HepG2 (cell line): Measurements from ENCODE around the gene PDHX. TPM values are rescaled to one million over a fixed set of nuclear protein-coding genes. Genes with fewer than 3 reads are reported as not detected.

Experiments
- ATM ChIP-seq: fragments of 450-650 bp; IDR thresholded peaks from 2 replicates; pipeline ENCODE4 v1.7.1; 2017; ENCODE audit warnings: mild to moderate bottlenecking, borderline replicate concordance
- FOXO1 ChIP-seq: sonication (generic); formaldehyde crosslinking; IDR thresholded peaks from 2 replicates; pipeline ENCODE4 v1.4.0; 2020; ENCODE audit warnings: missing genetic modification reagents
- KDM1A ChIP-seq: IDR thresholded peaks from 2 replicates; pipeline ENCODE4 v1.6.1; 2016; ENCODE audit warnings: missing compliant biosample characterization
- MED8 ChIP-seq: sonication (generic); formaldehyde crosslinking; IDR thresholded peaks from 2 replicates; pipeline ENCODE4 v1.8.1; 2023; ENCODE audit warnings: mild to moderate bottlenecking, missing genetic modification reagents; ENCODE audit not compliant: insufficient replicate concordance
- NKX3-1 ChIP-seq: sonication (generic); formaldehyde crosslinking; IDR thresholded peaks from 2 replicates; pipeline ENCODE4 v1.5.0; 2020; ENCODE audit warnings: missing genetic modification reagents
- PHF20 ChIP-seq: sonication (generic); formaldehyde crosslinking; IDR thresholded peaks from 2 replicates; pipeline ENCODE4 v1.5.0; 2020; ENCODE audit warnings: mild to moderate bottlenecking, missing genetic modification reagents
- POLR2G ChIP-seq: fragments of 200-400 bp; formaldehyde crosslinking; IDR thresholded peaks from 2 replicates; pipeline ENCODE4 v1.6.1; 2018; ENCODE audit warnings: mild to moderate bottlenecking, low read depth, low read length, moderate library complexity
- RORA ChIP-seq: sonication (generic); formaldehyde crosslinking; IDR thresholded peaks from 2 replicates; pipeline ENCODE4 v1.5.0; 2020; ENCODE audit warnings: mild to moderate bottlenecking, missing genetic modification reagents, moderate library complexity
- SNAI1 ChIP-seq: sonication (generic); formaldehyde crosslinking; IDR thresholded peaks from 2 replicates; pipeline ENCODE4 v1.5.0; 2020; ENCODE audit warnings: mild to moderate bottlenecking, missing genetic modification reagents, borderline replicate concordance
- TAF1 ChIP-seq: sonication (generic); formaldehyde crosslinking; IDR thresholded peaks from 2 replicates; pipeline ENCODE4 v1.4.0; 2020; ENCODE audit warnings: missing genetic modification reagents
- TBL1XR1 ChIP-seq: fragments of 150-350 bp; IDR thresholded peaks from 2 replicates; pipeline ENCODE4 v1.6.1; 2014; ENCODE audit warnings: borderline replicate concordance, low read length; ENCODE audit not compliant: partially characterized antibody
- YEATS2 ChIP-seq: sonication (generic); formaldehyde crosslinking; IDR thresholded peaks from 2 replicates; pipeline ENCODE4 v1.4.0; 2020; ENCODE audit warnings: missing genetic modification reagents, borderline replicate concordance
- ZBTB7B ChIP-seq: sonication (generic); formaldehyde crosslinking; IDR thresholded peaks from 2 replicates; pipeline ENCODE4 v1.4.0; 2020; ENCODE audit warnings: missing genetic modification reagents
- ZFY ChIP-seq: sonication (generic); formaldehyde crosslinking; IDR thresholded peaks from 2 replicates; pipeline ENCODE4 v1.4.0; 2020; ENCODE audit warnings: missing genetic modification reagents
- ZMYM3 ChIP-seq: sonication (generic); formaldehyde crosslinking; IDR thresholded peaks from 2 replicates; pipeline ENCODE4 v1.5.1; 2020; ENCODE audit warnings: mild to moderate bottlenecking, missing genetic modification reagents
- ZNF496 ChIP-seq: sonication (generic); formaldehyde crosslinking; IDR thresholded peaks from 2 replicates; pipeline ENCODE4 v1.8.1; 2023; ENCODE audit warnings: mild to moderate bottlenecking, moderate library complexity, missing genetic modification reagents; ENCODE audit not compliant: insufficient replicate concordance
- ZNF549 ChIP-seq: sonication (generic); formaldehyde crosslinking; IDR thresholded peaks from 2 replicates; pipeline ENCODE4 v1.5.0; 2020; ENCODE audit warnings: missing genetic modification reagents
- ZNF550 ChIP-seq: sonication (generic); formaldehyde crosslinking; IDR thresholded peaks from 2 replicates; pipeline ENCODE4 v1.4.0; 2020; ENCODE audit warnings: mild to moderate bottlenecking, missing genetic modification reagents, borderline replicate concordance
- ZNF598 ChIP-seq: sonication (generic); formaldehyde crosslinking; IDR thresholded peaks from 2 replicates; pipeline ENCODE4 v1.5.1; 2020; ENCODE audit warnings: mild to moderate bottlenecking, missing genetic modification reagents, borderline replicate concordance
- polyA plus RNA-seq, 8 experiments: library from polyadenylated mRNA; depleted of rRNA in 3 of 8; stranded (reverse) in 7 of 8; unstranded in 1 of 8; fragments of >200 nt; fragmentation: Illumina TruSeq in 4 of 8; extraction: Trizol in 4 of 8; gene quantifications; 2 replicates each; pipeline versions ENCODE4 v1.2.1 to v1.2.3, GENCODE V29; 2011 to 2016; ENCODE audit warnings: low read depth in 4 of 8, missing spikeins in 1 of 8, mixed read lengths in 1 of 8; ENCODE audit not compliant: insufficient read depth in 1 of 8
- total RNA-seq, 5 experiments: library from RNA; depleted of rRNA; stranded (reverse); fragments of >200 nt; fragmentation: Illumina TruSeq; extraction: Trizol; gene quantifications; 2 replicates each; pipeline ENCODE4 v1.2.3, GENCODE V29; 2016; ENCODE audit warnings: low read depth in 1 of 5
- TF ChIP-seq, protein P1 (sequence below): IDR thresholded peaks from 2 replicates; pipeline ENCODE4 v1.6.1; 2016
- TF ChIP-seq, protein P2 (sequence below): sonication (generic); formaldehyde crosslinking; IDR thresholded peaks from 2 replicates; pipeline ENCODE4 v1.5.0; 2020; ENCODE audit warnings: missing genetic modification reagents
- TF ChIP-seq, protein P3 (sequence below): sonication (generic); formaldehyde crosslinking; IDR thresholded peaks from 2 replicates; pipeline ENCODE4 v1.5.1; 2020; ENCODE audit warnings: missing genetic modification reagents, mild to moderate bottlenecking, borderline replicate concordance
- TF ChIP-seq, protein P4 (sequence below): sonication (generic); formaldehyde crosslinking; IDR thresholded peaks from 2 replicates; pipeline ENCODE4 v1.8.0; 2022; ENCODE audit warnings: missing genetic modification reagents, mild to moderate bottlenecking, inconsistent platforms, borderline replicate concordance

PDHX gene
- total and polyA plus RNA-seq, 2 of the 13 experiments (the other 11 are each of a cell fraction or from before 2014, with no cell fraction given) = 41.0 to 73.8 TPM

DNA sequence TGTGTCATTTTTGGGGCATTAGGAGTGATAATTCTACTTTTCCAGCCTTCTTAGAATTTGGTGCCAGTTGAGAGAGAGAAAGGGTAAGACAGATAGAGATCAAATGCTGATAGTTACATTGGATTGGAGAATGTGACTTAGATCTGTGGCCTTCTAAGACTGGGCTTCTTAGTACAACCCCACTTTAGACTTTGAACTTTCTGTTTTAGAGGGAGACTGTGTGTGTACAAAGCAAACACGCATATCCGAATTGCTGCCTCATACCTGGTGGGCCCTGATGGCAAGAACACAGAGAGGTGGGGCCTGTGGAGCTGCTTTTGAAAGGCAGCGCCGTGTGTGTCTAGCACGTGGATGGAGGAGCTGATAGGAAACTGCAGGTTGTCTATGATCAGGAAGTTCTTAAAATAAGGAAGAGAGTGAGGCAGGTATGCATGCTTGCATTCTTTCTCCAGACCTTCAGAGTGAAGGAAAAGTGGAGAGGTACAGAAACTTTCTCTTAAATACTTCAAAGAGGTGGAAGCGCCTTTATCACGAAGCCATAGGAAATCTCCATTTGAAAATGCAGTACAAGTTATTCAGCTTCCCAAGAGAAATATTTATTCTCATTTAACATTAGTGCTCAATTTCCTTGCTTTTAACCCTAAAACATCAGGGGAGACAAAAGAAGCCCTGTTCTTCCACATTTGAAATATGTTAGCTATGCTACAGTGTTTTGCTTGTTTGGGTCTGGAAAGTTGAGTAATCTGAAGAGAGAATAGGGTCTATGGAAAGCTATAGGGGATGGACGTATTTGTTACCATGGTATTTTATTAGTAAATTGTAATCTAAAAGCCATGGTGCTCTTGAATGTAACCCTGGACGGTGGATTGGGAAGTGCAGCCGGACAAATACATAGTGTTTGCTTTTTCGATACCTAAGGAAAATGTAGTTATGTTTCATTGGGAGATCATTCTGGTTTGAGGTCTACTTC is 13.7 kb downstream of the PDHX start (continued):
- no peak for TF ChIP-seq ZNF549 (CRISPR knock-in tag)
- TF ChIP-seq ZNF496 (CRISPR knock-in tag) = no peak
- TF ChIP-seq SNAI1 (CRISPR knock-in tag) = no peak
- peak; percentile 52; the same call in 1 of the 2 replicates for TF ChIP-seq KDM1A (CRISPR knock-in tag)
- TF ChIP-seq ZMYM3 (CRISPR knock-in tag) = peak; percentile 92
- no peak for TF ChIP-seq TAF1 (CRISPR knock-in tag)
- TF ChIP-seq, protein P1, sequence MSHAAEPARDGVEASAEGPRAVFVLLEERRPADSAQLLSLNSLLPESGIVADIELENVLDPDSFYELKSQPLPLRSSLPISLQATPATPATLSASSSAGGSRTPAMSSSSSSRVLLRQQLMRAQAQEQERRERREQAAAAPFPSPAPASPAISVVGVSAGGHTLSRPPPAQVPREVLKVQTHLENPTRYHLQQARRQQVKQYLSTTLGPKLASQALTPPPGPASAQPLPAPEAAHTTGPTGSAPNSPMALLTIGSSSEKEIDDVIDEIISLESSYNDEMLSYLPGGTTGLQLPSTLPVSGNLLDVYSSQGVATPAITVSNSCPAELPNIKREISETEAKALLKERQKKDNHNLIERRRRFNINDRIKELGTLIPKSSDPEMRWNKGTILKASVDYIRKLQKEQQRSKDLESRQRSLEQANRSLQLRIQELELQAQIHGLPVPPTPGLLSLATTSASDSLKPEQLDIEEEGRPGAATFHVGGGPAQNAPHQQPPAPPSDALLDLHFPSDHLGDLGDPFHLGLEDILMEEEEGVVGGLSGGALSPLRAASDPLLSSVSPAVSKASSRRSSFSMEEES (CRISPR knock-in tag) = peak; percentile 88
- TF ChIP-seq, protein P2, sequence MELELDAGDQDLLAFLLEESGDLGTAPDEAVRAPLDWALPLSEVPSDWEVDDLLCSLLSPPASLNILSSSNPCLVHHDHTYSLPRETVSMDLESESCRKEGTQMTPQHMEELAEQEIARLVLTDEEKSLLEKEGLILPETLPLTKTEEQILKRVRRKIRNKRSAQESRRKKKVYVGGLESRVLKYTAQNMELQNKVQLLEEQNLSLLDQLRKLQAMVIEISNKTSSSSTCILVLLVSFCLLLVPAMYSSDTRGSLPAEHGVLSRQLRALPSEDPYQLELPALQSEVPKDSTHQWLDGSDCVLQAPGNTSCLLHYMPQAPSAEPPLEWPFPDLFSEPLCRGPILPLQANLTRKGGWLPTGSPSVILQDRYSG (CRISPR knock-in tag) = no peak
- TF ChIP-seq PHF20 (CRISPR knock-in tag) = peak; percentile 23; the same call in 1 of the 2 replicates
- TF ChIP-seq RORA (CRISPR knock-in tag) = no peak
- peak; percentile 96 for TF ChIP-seq ZBTB7B (CRISPR knock-in tag)
- peak; percentile 79 for TF ChIP-seq ZFY (CRISPR knock-in tag)
- no peak for TF ChIP-seq ZNF550
- no peak for TF ChIP-seq TBL1XR1
- TF ChIP-seq POLR2G = peak; percentile 48; the same call in 1 of the 2 replicates
- TF ChIP-seq FOXO1 = peak; percentile 78
- TF ChIP-seq NKX3-1 = peak; percentile 78; the same call in 1 of the 2 replicates
- TF ChIP-seq YEATS2 (CRISPR knock-in tag) = peak; percentile 83; the same call in 1 of the 2 replicates
- TF ChIP-seq, protein P3, sequence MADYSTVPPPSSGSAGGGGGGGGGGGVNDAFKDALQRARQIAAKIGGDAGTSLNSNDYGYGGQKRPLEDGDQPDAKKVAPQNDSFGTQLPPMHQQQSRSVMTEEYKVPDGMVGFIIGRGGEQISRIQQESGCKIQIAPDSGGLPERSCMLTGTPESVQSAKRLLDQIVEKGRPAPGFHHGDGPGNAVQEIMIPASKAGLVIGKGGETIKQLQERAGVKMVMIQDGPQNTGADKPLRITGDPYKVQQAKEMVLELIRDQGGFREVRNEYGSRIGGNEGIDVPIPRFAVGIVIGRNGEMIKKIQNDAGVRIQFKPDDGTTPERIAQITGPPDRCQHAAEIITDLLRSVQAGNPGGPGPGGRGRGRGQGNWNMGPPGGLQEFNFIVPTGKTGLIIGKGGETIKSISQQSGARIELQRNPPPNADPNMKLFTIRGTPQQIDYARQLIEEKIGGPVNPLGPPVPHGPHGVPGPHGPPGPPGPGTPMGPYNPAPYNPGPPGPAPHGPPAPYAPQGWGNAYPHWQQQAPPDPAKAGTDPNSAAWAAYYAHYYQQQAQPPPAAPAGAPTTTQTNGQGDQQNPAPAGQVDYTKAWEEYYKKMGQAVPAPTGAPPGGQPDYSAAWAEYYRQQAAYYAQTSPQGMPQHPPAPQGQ (CRISPR knock-in tag) = no peak
- no peak for TF ChIP-seq ATM
- TF ChIP-seq ZNF598 (CRISPR knock-in tag) = no peak
- TF ChIP-seq MED8 (CRISPR knock-in tag) = no peak
- TF ChIP-seq, protein P4, sequence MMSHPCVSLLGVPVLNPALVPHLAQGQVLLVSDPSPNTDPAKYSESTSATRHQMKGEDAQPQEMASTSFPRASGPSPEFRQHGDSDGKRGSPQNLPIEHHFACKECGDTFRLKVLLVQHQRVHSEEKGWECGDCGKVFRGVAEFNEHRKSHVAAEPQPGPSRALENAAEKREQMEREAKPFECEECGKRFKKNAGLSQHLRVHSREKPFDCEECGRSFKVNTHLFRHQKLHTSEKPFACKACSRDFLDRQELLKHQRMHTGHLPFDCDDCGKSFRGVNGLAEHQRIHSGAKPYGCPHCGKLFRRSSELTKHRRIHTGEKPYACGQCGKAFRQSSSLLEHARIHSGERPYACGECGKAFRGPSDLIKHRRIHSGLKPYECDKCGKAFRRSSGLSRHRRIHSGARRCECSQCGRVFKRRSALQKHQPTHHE (CRISPR knock-in tag) = no peak; the same call in 1 of the 2 replicates
